ENCODE results near the gene MALSU1. TPM values are rescaled to one million over a fixed set of nuclear protein-coding genes. Genes with fewer than 3 reads are reported as not detected.

The MALSU1 gene
- total and polyA plus RNA-seq, 7 experiments from 2014 or later = 32.7 to 83.5 (median 46.7) TPM

- ATAC-seq = no peak
- CTCF ChIA-PET = no interaction called here
- POLR2A ChIA-PET = no interaction called here
Measured at GRCh38 chr7:23331132-23331531, 32.0 kb downstream of the MALSU1 start.

GRCh38 chr7:23332193-23332592 lies 33.1 kb downstream of the MALSU1 start:
- ChIA-PET POLR2A (no interaction called here), CTCF (no interaction called here)
- Histone ChIP-seq H3K4me3 (ENCODE audit: low read length) (no peak overlapping the region), H3K4me1 (ENCODE audit: control insufficient read depth in 2 of 2, insufficient read depth in 2 of 2, low read length in 2 of 2) (no peaks in the 10 kb centered on the region), H3K36me3 (ENCODE audit: control insufficient read depth in 2 of 3, insufficient read depth in 3 of 3, low read length in 3 of 3) (no peaks in the 10 kb centered on the region), H3K9me3 (ENCODE audit: control insufficient read depth in 2 of 3, low read length in 3 of 3) (no peaks in the 10 kb centered on the region), H3K27me3 (ENCODE audit: control insufficient read depth in 2 of 2, insufficient read depth in 2 of 2, low read length in 2 of 2) (no peaks in the 10 kb centered on the region), H3K27ac (ENCODE audit: low read depth, low read length) (no peak overlapping the region)
- Mint-ChIP-seq H3K9me3 (no peaks in the 10 kb centered on the region), H3K27ac (no peak overlapping the region), H3K4me1 (peaks cover 0 to 4% (median 0%) of the 10 kb centered on the region in 7 donors), H3K4me3 (no peak overlapping the region), H3K27me3 (peaks cover 0 to 8% (median 3%) of the 10 kb centered on the region in 5 donors), H3K36me3 (peaks cover 0 to 5% (median 3%) of the 10 kb centered on the region in 5 donors)
- intact Hi-C loops (cut with micrococcal nuclease) = no loop called here
- ATAC-seq (no peak), DNase-seq (no peak)

More at GRCh38 chr7:23331132-23331531, 32.0 kb downstream of the MALSU1 start:
- peaks cover 0 to 8% (median 5%) of the 10 kb centered on the region in 5 donors for H3K27me3 Mint-ChIP-seq
- H3K4me1 Mint-ChIP-seq = peaks cover 0 to 4% (median 0%) of the 10 kb centered on the region in 7 donors
- Histone ChIP-seq H3K27me3 (ENCODE audit: control insufficient read depth in 2 of 2, insufficient read depth in 2 of 2, low read length in 2 of 2) (no peaks in the 10 kb centered on the region), H3K36me3 (ENCODE audit: control insufficient read depth in 2 of 3, insufficient read depth in 3 of 3, low read length in 3 of 3) (no peaks in the 10 kb centered on the region), H3K4me1 (ENCODE audit: control insufficient read depth in 2 of 2, insufficient read depth in 2 of 2, low read length in 2 of 2) (no peaks in the 10 kb centered on the region), H3K9me3 (ENCODE audit: control insufficient read depth in 2 of 3, low read length in 3 of 3) (no peaks in the 10 kb centered on the region), H3K4me3 (ENCODE audit: low read length) (no peak overlapping the region), H3K27ac (ENCODE audit: low read depth, low read length) (no peak overlapping the region)
- H3K27ac Mint-ChIP-seq = no peak overlapping the region
- peaks cover 0 to 1% (median 0%) of the 10 kb centered on the region in 11 donors for H3K9me3 Mint-ChIP-seq
- peaks cover 0 to 5% (median 3%) of the 10 kb centered on the region in 5 donors for H3K36me3 Mint-ChIP-seq
- intact Hi-C loops (cut with micrococcal nuclease) = loop anchor here in 1 of 2 donors (2.0 kb wide), 1 partner anchor 20 kb away; no protein-coding TSS in a partner anchor
- no peak for DNase-seq
- H3K4me3 Mint-ChIP-seq = no peak overlapping the region

DNA sequence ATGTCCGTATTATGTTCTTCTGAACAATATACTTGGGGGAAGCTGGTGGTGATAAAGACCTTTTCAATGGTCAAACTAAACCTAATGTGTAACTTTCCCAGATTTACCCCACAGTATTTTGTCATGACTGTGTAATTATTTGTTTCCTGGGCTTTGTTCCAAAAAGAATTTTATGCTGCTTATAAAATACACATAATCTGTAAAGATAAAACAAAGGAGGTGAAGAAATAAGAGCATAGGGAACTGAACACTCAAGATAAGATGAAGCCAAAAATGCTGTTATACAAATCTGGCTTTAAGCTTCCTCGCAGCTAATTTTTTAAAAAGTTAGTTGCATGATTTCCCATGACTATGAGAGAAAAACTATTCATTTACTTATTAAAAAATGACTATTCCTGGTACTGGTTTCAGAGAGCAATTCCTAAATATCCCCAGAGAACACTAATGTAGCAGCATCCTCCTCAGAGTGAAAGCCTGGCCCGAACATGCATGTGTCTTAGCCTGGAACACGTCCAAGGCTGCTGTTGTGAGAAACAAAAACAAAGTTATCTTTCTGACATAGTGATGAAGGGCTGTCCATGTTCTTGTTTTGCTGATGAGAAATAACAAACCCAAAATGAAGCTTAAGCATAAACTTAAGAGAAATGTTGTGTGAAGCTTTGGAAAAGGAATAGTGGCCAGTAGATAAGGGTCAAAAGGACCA lies 33.9 kb downstream of the MALSU1 start:
- Histone ChIP-seq H3K9me3 (ENCODE audit: control insufficient read depth in 2 of 3, low read length in 3 of 3) (no peaks in the 10 kb centered on the region), H3K4me1 (ENCODE audit: control insufficient read depth in 2 of 2, insufficient read depth in 2 of 2, low read length in 2 of 2) (no peaks in the 10 kb centered on the region), H3K4me3 (ENCODE audit: low read length) (no peak overlapping the region), H3K27ac (ENCODE audit: low read depth, low read length) (no peak overlapping the region), H3K36me3 (ENCODE audit: control insufficient read depth in 2 of 3, insufficient read depth in 3 of 3, low read length in 3 of 3) (no peaks in the 10 kb centered on the region), H3K27me3 (ENCODE audit: control insufficient read depth in 2 of 2, insufficient read depth in 2 of 2, low read length in 2 of 2) (no peaks in the 10 kb centered on the region)
- POLR2A ChIA-PET = interaction anchor here (0.8 kb wide), 1 partner anchor 34 kb away, joined by 3 read pairs; the partner anchor contains the start of gene MALSU1
- CTCF ChIA-PET = no interaction called here
- Mint-ChIP-seq H3K9me3 (peaks cover 0 to 2% (median 0%) of the 10 kb centered on the region in 11 donors), H3K27me3 (peaks cover 0 to 16% (median 3%) of the 10 kb centered on the region in 5 donors), H3K27ac (no peak overlapping the region), H3K4me1 (peaks cover 0 to 4% (median 0%) of the 10 kb centered on the region in 7 donors), H3K36me3 (peaks cover 0 to 5% (median 3%) of the 10 kb centered on the region in 5 donors), H3K4me3 (no peak overlapping the region)
- ATAC-seq (no peak), DNase-seq (no peak)
- intact Hi-C loops (cut with micrococcal nuclease) = no loop called here

- no peak overlapping the region for H3K4me3 Mint-ChIP-seq
- Histone ChIP-seq H3K4me1 (ENCODE audit: control insufficient read depth in 2 of 2, insufficient read depth in 2 of 2, low read length in 2 of 2) (no peaks in the 10 kb centered on the region), H3K36me3 (ENCODE audit: control insufficient read depth in 2 of 3, insufficient read depth in 3 of 3, low read length in 3 of 3) (no peaks in the 10 kb centered on the region), H3K27me3 (ENCODE audit: control insufficient read depth in 2 of 2, insufficient read depth in 2 of 2, low read length in 2 of 2) (no peaks in the 10 kb centered on the region), H3K4me3 (ENCODE audit: low read length) (no peak overlapping the region), H3K27ac (ENCODE audit: low read depth, low read length) (no peak overlapping the region), H3K9me3 (ENCODE audit: control insufficient read depth in 2 of 3, low read length in 3 of 3) (no peaks in the 10 kb centered on the region)
- ChIA-PET POLR2A (no interaction called here), CTCF (no interaction called here)
- peaks cover 0 to 2% (median 0%) of the 10 kb centered on the region in 11 donors for H3K9me3 Mint-ChIP-seq
- peaks cover 0 to 16% (median 3%) of the 10 kb centered on the region in 5 donors for H3K27me3 Mint-ChIP-seq
- no peak for ATAC-seq
- DNase-seq = no peak
- no peak overlapping the region for H3K27ac Mint-ChIP-seq
- H3K36me3 Mint-ChIP-seq = peaks cover 0 to 5% (median 3%) of the 10 kb centered on the region in 5 donors
- peaks cover 0 to 4% (median 0%) of the 10 kb centered on the region in 7 donors for H3K4me1 Mint-ChIP-seq
- intact Hi-C loops (cut with micrococcal nuclease) = no loop called here
Measured at GRCh38 chr7:23333671-23334246, 34.6 kb downstream of the MALSU1 start.

DNA sequence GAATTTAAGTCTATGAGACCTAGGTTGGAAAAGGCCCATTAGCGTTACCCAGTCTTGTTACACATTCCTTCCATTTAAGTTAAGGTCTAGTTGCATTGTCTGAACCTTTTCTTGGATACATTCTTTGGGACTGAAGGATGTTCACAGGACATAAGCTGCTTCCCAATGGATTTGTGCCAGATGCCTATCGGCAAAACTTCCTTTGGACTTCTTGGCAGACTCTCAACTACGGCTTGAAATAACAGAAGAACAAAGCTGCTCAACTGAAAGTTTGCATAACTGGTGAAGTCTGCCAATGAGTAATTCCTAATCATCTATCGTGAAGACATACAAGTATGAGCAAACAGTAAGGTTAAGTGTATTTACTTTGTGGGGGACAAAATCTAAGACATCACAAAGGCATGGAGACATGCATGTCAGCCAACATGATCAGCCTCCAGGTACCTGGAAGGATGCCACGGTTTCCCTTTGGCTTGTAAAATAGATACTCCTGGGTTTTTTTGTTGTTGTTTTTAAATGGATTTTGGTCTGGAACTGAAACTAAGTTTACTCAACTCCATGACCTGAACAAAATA lies 35.4 kb downstream of the MALSU1 start:
- ChIA-PET CTCF (no interaction called here), POLR2A (no interaction called here)
- H3K4me1 ChIP-seq (ENCODE audit: control insufficient read depth in 2 of 2, insufficient read depth in 2 of 2, low read length in 2 of 2) = no peaks in the 10 kb centered on the region
- H3K4me3 ChIP-seq (ENCODE audit: low read length) = no peak overlapping the region
- Mint-ChIP-seq H3K36me3 (peaks cover 0 to 5% (median 3%) of the 10 kb centered on the region in 5 donors), H3K27me3 (peaks cover 0 to 24% (median 3%) of the 10 kb centered on the region in 5 donors), H3K4me1 (peaks cover 0 to 4% (median 0%) of the 10 kb centered on the region in 7 donors), H3K4me3 (no peak overlapping the region), H3K27ac (no peak overlapping the region), H3K9me3 (peaks cover 0 to 2% (median 0%) of the 10 kb centered on the region in 11 donors)
- H3K9me3 ChIP-seq (ENCODE audit: control insufficient read depth in 2 of 3, low read length in 3 of 3) = no peaks in the 10 kb centered on the region
- ATAC-seq = no peak
- H3K27me3 ChIP-seq (ENCODE audit: control insufficient read depth in 2 of 2, insufficient read depth in 2 of 2, low read length in 2 of 2) = no peaks in the 10 kb centered on the region
- H3K27ac ChIP-seq (ENCODE audit: low read depth, low read length) = no peak overlapping the region
- intact Hi-C loops (cut with micrococcal nuclease) = no loop called here
- no peak for DNase-seq
- no peaks in the 10 kb centered on the region for H3K36me3 ChIP-seq (ENCODE audit: control insufficient read depth in 2 of 3, insufficient read depth in 3 of 3, low read length in 3 of 3)

- intact Hi-C loops (cut with micrococcal nuclease) = no loop called here
- ChIA-PET CTCF (no interaction called here), POLR2A (interaction anchor here (0.7 kb wide), 1 partner anchor 148 kb away, joined by 4 read pairs; no protein-coding TSS in a partner anchor)
- no peaks in the 10 kb centered on the region for H3K36me3 ChIP-seq (ENCODE audit: control insufficient read depth in 2 of 3, insufficient read depth in 3 of 3, low read length in 3 of 3)
- no peak for DNase-seq
- Mint-ChIP-seq H3K27ac (no peak overlapping the region), H3K27me3 (peaks cover 0 to 24% (median 3%) of the 10 kb centered on the region in 5 donors), H3K4me1 (peaks cover 0 to 4% (median 0%) of the 10 kb centered on the region in 7 donors), H3K4me3 (no peak overlapping the region), H3K36me3 (peaks cover 0 to 5% (median 3%) of the 10 kb centered on the region in 5 donors), H3K9me3 (peaks cover 0 to 2% (median 0%) of the 10 kb centered on the region in 11 donors)
- H3K27ac ChIP-seq (ENCODE audit: low read depth, low read length) = no peak overlapping the region
- no peak overlapping the region for H3K4me3 ChIP-seq (ENCODE audit: low read length)
- no peaks in the 10 kb centered on the region for H3K4me1 ChIP-seq (ENCODE audit: control insufficient read depth in 2 of 2, insufficient read depth in 2 of 2, low read length in 2 of 2)
- H3K27me3 ChIP-seq (ENCODE audit: control insufficient read depth in 2 of 2, insufficient read depth in 2 of 2, low read length in 2 of 2) = no peaks in the 10 kb centered on the region
- ATAC-seq = no peak
- H3K9me3 ChIP-seq (ENCODE audit: control insufficient read depth in 2 of 3, low read length in 3 of 3) = no peaks in the 10 kb centered on the region
Measured at GRCh38 chr7:23335136-23335535, 36.0 kb downstream of the MALSU1 start.
